Activated CD8-positive, alpha-beta memory T cell treated with anti-CD3 and anti-CD28 coated beads for 1 hour (primary cell): ENCODE measurements around the gene CFAP119.

Experiments
- DNase-seq, 2 donors: peaks; one replicate each; pipeline ENCODE4 v3.0.0-alpha.2; 2020; ENCODE audit warnings: low read depth in 1 of 2; ENCODE audit errors: extremely low read depth in 1 of 2

CFAP119 gene

DNA sequence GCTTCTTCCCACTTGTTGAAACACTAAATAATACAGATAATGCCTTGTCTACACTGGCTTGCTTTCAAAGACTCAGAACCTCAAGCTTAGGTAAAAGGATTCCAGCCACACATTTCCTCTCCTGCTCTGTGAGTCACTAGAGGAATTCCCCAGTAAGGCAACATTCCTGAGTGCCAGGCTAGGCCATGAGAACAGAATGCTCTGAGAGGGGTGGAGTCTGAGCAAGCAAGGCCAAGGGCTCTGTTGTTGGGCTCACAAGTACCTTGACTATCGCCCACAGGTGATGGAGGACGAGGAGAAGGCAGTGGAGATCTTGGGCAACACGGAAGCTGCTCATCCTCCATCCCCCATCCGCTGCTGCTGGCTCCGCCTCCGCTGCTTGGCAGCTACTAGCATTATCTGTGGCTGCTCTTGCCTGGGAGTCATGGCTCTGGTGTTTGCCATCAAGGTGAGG, 20.4 kb downstream of the CFAP119 start:
- DNase-seq: no peak

DNA sequence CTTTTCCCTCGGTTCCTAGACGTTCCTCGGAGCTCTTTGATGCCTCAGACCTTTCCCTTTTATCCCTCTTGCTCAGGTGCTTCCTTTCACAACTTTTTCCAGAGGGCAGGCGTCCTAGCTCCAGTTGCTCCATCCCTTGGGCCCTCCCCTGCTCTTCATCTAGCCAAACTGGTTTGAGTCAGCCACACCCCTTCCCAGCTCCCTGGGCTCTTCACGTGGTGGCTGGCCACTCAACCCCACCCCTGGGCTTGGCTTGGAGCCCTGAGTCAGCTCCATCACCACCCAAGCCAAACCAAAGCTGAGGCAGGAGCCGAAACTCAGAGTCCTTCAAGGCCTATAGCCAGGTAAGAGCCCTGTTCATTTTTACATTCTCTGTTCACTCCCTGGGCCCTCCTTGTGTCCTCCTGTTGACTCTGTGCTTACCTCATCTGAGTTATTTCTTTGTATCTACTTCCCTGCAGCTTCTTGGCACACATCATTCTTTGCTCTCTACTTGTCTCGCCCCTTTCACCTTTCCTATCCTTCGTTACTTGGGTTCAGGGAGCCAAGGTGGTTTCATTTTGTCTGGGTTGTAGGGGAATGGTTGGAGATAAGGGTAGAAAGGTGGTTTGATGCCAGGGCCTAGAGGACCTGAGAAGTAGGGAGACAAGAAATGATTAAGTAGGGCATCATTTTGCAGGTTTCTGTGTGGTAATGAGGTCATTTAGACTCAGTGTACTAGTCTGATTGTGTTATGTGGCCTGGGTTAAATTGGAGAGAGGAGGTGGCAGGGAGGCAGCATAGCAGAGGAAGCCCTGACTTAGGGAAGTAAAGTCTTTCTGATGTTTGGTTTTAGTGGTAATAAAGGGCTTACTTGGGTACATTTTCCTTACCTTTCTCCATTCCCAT, 21.3 kb downstream of the CFAP119 start:
- no peak for DNase-seq

DNA sequence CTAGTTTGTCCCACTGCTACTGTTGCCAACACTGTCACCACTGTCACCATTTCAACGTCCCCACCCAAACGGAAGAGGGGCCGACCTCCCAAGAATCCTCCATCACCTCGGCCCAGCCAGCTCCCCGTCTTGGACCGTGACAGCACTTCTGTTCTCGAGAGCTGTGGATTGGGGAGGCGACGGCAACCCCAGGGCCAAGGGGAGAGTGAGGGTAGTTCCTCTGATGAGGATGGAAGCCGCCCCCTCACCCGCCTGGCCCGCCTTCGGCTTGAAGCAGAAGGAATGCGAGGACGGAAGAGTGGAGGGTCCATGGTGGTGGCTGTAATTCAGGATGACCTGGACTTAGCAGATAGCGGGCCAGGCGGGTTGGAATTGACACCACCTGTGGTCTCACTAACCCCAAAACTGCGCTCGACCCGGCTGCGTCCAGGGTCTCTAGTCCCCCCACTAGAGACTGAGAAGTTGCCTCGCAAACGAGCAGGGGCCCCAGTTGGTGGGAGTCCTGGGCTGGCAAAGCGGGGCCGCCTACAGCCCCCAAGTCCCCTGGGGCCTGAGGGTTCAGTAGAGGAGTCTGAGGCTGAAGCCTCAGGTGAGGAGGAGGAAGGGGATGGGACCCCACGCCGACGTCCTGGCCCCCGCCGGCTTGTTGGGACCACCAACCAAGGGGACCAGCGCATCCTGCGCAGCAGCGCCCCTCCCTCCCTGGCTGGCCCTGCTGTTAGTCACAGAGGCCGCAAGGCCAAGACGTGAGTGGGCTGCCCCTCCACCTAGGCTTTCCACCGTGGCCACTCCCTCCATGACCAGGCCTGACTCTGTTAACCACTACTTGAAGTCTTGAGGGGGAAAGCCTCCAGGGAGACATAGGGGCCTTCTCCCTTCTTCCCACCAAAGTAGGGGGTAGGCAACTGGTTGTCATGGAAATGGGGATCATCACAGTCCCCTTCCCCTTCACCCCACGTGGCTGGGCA, 22.6 kb downstream of the CFAP119 start:
- no peak for DNase-seq

DNA sequence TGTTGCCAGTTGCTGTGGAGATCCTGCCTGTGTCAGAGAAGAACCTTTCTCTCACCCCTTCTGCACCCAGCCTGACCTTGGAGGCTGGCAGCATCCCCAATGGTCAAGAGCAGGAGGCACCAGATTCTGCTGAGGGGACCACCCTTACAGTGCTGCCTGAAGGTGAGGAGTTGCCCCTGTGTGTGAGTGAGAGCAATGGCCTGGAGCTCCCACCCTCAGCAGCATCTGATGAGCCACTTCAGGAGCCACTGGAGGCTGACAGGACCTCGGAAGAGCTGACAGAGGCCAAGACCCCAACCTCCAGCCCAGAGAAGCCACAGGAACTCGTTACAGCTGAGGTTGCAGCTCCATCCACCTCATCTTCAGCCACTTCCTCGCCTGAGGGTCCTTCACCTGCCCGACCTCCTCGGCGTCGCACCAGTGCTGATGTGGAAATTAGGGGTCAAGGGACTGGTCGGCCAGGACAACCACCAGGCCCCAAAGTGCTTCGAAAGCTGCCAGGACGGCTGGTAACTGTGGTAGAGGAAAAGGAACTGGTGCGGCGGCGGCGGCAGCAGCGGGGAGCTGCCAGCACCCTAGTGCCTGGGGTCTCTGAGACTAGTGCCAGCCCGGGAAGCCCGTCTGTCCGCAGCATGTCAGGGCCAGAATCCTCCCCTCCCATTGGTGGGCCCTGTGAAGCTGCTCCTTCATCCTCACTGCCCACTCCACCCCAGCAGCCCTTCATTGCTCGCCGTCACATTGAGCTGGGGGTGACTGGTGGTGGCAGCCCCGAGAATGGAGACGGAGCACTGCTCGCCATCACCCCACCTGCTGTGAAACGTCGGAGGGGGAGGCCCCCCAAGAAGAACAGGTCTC, 23.8 kb downstream of the CFAP119 start:
- no peak for DNase-seq

DNA sequence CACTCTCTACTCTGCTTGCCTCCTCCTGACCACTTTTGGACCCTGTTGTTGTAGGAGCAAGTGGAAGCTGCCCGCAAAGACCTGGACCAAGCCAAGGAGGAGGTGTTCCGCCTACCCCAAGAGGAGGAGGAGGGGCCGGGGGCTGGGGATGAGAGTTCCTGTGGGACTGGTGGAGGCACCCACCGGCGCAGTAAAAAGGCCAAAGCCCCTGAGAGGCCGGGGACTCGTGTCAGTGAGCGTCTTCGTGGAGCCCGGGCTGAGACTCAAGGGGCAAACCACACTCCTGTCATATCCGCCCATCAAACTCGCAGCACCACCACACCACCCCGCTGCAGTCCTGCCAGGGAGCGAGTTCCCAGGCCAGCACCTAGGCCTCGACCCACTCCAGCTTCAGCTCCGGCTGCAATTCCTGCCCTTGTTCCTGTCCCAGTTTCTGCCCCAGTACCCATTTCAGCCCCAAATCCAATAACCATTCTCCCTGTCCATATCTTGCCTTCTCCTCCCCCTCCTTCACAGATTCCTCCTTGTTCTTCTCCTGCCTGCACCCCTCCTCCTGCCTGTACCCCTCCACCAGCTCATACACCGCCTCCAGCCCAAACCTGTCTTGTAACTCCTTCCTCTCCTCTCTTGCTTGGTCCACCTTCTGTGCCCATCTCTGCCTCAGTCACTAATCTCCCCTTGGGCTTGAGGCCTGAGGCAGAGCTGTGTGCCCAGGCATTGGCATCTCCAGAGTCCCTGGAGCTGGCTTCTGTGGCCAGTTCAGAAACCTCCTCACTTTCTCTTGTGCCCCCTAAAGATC, 24.7 kb downstream of the CFAP119 start:
- no peak for DNase-seq

DNA sequence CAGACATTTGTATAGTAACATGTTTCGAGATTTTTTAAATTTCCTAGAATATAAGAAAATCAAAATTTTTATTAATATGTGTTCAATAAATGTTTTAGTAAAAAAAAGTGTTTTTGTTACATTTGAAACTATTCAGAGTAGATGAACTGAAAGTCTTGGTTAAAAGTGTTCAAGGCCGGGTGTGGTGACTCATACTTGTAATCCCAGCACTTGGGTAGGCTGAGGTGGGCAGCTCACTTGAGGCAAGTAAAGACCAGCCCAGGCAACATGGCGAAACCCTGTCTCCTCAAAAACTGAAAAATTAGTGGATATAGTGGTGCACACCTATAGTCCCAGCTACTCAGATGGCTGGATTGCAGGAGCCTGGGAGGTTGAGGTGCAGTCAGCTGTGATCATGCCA, 30.5 kb downstream of the CFAP119 start:
- DNase-seq: no peak

DNA sequence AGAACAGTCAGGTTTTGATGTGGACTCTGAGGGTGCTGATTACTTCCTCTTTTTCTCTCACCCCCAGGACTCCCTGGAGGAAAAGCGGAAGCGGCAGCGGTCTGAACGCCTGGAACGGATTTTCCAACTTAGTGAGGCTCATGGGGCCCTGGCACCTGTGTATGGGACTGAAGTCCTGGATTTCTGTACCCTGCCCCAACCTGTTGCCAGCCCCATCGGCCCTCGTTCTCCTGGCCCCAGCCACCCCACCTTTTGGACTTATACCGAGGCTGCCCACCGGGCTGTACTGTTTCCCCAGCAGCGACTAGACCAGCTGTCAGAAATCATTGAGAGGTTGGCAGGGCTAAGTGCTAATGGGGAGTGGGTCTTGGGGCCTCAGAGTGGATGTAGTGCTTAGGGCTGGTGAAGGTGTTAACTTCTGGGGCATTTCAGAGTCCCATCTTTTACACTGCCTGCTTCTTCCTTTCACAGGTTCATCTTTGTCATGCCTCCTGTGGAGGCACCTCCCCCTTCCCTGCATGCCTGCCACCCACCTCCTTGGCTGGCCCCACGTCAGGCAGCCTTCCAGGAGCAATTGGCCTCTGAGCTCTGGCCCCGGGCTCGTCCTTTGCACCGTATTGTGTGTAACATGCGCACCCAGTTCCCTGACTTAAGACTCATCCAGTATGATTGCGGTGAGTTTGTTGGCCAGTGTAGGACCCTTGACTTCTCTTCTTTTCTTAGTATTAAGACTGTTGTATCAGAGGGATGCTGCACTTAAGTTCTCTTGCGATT, 32.8 kb downstream of the CFAP119 start:
- no peak for DNase-seq

DNA sequence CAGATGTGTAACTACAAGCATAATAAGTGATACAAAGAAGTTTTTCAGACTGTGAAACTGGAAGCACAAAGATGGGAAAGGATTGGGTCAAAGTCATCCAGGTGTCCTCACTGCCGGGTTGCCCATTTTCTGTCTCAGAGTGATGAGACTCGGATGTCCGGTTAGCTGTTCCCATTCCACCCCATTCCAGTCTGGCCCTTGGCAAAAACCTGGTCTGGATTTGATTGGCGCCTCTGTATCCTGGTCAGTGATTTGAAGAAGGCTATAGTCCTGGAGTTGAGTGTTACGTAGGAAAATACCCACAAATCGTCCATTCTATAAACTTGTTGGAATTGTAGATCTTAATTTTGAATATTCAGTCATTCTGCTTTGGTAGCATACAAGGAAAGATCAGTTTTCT, 33.5 kb downstream of the CFAP119 start:
- DNase-seq: no peak

DNA sequence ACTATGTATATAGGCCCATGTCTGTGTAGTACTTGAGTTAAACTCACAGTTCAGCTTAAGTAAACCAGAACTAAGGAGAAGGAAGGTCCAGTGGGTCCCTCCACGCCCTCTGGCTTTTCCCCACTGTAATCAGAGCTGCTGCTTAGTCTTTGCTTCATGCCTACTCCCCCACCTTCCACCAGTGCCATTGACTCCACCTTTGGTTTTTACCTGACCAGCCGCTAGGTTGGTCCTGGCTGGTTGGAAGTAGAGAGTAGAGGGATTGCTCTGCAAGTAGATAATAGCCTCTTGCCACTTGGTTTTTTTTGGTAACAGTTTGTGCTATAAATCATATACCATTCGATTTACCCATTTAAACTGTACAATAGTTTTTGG, 36.5 kb downstream of the CFAP119 start:
- no peak for DNase-seq

DNA sequence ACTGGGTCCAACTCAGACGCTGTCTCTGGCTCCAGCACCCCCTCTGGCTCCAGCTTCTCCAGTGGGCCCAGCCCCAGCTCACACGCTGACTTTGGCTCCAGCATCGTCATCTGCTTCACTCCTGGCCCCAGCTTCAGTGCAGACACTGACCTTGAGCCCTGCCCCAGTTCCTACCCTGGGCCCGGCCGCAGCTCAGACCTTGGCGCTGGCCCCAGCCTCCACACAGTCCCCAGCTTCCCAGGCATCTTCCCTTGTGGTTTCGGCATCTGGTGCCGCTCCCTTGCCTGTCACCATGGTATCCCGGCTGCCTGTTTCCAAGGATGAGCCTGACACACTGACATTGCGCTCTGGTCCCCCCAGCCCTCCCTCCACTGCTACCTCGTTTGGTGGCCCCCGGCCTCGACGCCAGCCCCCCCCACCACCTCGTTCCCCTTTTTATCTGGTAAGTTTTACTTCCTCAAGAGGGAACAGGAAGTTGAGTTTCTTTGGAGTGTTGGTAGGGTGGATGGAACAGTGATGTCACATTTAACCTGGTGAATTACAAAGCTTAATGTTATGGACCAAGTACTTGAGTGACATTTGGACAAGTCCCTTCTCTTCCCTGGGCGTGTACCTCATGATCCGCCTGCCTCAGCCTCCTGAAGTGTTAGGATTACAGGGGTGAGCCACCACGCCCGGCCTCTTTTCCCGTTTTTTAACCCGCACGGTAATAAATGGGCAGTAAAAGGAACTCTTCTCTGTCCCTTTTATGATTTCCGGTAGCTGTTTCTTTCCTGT, 37.0 kb downstream of the CFAP119 start:
- no peak for DNase-seq

DNA sequence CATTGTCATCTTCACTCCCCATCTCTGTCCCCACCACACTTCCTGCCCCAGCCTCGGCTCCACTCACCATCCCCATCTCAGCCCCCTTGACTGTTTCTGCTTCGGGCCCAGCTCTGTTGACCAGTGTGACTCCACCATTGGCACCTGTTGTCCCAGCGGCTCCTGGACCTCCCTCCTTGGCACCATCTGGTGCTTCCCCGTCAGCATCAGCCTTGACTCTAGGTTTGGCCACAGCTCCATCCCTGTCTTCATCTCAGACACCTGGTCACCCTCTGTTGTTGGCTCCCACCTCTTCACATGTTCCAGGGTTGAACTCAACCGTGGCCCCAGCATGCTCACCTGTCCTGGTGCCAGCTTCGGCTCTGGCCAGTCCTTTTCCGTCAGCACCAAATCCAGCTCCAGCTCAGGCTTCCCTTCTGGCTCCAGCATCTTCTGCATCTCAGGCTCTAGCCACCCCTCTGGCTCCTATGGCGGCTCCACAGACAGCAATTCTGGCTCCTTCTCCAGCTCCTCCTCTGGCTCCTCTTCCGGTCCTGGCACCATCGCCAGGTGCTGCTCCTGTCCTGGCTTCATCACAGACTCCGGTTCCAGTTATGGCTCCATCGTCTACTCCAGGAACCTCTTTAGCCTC, 38.0 kb downstream of the CFAP119 start:
- no peak for DNase-seq

DNA sequence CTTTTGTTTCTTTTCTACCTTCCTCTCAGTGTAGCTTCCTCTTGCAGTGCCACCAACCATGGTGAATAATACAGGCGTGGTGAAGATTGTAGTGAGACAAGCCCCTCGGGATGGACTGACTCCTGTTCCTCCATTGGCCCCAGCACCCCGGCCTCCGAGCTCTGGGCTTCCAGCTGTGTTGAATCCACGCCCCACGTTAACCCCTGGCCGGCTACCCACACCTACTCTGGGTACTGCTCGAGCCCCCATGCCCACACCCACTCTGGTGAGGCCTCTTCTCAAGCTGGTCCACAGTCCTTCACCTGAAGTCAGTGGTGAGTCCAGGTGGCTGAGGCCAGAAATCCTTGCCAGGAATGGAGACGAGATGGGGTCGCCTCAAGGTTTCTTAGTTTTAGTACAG, 38.9 kb downstream of the CFAP119 start:
- DNase-seq: no peak

DNA sequence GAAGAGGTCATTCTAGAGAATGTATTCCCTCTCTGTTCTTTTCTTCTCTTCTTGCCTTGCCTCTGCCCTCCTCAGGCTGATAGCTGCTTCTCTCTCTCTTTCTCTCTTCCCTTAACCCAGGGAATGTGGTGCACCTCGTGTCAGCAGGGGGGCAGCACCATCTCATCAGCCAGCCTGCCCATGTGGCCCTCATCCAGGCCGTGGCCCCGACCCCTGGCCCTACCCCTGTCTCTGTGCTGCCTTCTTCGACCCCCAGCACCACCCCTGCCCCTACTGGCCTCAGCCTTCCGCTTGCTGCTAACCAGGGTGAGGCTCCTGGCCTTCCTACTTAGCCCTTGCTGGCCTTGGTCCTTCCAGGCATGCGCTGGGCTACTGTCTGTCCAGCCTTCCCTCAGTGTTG, 39.4 kb downstream of the CFAP119 start:
- DNase-seq: no peak

DNA sequence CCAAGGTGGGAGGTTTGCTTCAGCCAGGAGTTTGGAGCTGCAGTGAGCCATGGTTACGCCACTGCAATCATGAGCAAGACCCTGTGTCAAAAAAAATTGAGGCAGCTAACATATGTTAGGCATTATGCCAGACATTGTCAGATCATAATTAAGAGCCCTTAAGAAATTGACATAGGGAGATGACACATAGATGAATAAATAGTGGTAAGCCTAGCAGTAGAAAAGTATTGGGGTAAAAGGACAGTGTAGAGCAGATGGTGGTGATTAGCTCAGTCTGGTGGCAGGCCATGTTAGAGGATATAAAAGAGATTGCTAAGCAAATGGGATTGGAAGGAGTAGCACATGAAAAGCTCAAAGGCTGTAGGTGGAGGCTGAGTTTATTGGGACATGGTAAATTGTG, 40.3 kb downstream of the CFAP119 start:
- DNase-seq: no peak

DNA sequence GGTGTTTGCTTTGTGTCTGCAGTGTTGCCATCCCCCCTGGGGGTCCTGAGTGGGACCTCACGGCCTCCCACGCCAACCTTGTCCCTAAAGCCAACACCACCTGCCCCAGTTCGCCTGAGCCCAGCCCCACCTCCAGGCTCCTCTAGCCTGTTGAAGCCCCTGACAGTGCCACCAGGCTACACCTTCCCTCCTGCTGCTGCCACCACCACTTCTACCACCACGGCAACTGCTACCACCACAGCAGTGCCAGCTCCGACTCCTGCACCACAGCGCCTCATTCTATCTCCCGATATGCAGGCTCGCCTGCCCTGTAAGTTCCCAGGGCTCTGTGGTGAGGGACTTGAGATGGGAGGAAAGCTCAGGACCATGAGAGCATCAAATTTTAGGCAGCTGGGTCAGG, 40.7 kb downstream of the CFAP119 start:
- DNase-seq: no peak

DNA sequence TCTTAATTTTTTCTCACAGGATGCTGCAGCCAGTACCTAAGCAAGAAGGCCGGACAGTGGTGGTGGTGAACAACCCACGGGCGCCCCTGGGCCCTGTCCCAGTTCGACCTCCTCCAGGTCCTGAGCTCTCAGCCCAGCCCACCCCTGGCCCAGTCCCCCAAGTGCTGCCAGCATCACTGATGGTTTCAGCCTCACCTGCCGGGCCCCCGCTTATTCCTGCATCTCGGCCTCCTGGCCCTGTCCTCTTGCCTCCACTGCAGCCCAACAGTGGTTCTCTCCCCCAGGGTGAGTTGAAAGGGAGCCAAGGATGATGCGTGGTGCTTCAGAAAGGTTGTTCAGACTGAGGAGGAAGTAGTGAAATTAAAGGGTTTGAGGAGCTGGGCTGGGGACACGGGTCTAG, 41.2 kb downstream of the CFAP119 start:
- no peak for DNase-seq

DNA sequence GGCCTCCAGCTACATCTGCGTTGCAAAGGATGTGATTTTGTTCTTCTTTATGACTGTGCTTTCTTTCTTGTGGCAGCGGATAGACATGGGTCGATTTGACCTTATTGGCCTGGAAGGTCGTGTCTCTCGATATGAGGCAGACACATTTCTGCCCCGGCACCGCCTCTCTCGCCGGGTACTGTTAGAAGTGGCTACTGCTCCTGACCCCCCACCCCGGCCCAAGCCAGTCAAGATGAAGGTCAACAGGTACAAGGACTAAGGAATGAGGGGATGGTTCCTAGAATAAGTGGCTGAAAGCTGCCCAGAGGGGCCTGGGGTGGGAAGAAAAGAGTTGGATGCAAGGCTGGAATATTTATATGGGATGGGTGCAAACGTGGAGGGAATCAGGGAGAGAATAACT, 41.8 kb downstream of the CFAP119 start:
- no peak for DNase-seq
